NCI-H128 (cell line): ENCODE measurements around the gene WNK2.
A peak's percentile ranks its signal among the peaks of the same experiment; 100 is the strongest.

ENCODE experiments used
- DNase-seq: peaks from one replicate; lab custom pipeline; 2025; ENCODE audit not compliant: unreplicated experiment; lab: John Stamatoyannopoulos, UW

Gene WNK2

DNA sequence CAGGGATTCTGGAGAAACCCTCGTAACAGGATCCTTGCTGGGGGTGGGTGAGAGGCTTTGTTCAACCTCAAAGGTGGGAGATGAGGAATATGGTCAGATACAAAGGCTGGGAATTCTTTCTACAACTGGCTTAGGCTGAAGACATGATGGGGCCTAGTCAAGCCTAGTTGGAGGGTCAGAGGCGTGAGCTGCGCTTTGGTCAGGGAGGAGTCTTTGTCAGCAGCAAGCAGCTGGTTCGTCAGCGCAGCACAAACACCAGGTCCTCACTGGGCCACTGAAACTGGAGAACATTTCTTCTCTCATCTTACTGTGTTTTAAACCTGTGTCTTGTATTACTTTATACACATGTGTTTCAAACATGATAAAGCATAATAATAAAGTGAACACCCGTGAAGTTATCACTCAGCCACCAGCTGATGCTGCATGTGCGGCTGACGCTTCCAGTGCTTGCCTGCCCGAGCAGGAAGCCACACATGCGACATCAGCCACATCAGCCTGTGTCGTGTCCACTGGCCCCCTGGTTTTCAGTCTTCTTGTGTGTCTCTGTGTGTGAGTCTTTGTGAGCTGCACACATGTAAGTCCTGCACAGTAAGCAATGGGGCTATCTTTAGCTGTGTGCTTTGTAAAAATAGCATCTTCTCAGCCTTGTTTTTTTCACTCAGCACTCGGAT, 81.5 kb downstream of the WNK2 start:
- DNase-seq = no peak

DNA sequence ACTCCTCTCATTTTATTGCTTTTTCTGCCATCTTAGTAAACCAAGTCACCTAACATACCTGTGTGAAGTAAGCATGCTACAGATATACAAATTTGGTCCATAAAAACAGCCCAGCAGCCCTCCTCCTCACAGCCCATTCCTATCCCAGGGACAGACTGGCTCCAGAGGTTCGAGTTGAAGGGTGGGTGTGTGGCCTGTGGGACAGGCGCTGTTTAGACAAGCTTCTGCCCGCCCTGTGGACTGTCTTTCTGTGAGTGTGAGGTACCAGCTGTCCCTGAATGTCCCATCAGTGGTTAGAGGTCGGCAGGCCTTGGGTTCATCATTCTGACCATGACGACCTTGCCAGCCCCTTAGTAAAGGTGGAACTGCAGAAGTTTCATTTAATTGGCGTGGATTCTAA, 82.0 kb downstream of the WNK2 start:
- DNase-seq = no peak

DNA sequence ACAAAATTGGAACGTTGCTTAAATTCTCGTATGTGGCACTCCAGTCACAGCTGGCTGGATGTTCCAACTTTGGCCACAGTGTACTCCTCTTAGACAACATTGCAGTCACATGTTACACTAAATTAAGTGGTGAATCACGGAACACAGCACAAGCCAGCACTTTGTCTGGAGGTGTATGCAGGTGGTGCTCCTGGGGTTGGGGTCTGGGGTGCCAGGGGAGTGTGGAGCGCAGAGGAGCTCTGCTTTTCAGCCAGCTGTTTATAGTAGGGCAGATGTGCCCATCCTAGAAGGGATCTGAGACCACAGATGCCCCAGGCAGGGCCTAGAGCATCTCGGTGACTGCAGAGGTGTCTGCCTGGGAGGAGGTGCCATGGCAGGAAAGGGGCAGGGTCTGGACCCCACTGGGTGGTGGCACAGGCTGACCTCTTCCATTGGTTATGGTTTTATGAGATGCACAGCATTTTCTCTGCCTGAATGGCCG, 82.6 kb downstream of the WNK2 start:
- DNase-seq = no peak

DNA sequence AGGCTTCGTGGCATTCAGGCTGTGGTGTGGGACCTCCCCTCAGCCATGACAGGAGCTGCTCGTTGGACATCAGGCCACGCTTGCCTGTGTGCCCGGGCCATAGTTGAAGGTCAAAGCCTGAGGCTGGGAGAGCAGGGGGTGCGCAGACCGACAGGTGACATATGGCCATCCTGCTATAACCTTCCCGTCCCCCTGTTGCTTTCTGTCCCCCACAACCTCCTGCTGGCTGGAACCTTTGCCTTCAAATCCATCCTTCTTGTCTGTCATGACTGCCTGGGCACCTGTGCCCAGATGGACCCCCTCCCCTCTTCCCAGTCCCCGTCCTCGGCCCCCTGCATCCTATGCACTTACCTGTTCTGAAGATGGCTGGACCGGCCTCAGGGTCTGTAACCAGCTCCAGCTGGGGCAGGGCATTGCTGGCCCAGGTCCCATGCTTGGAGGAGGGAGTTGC, 83.2 kb downstream of the WNK2 start:
- no peak for DNase-seq

DNA sequence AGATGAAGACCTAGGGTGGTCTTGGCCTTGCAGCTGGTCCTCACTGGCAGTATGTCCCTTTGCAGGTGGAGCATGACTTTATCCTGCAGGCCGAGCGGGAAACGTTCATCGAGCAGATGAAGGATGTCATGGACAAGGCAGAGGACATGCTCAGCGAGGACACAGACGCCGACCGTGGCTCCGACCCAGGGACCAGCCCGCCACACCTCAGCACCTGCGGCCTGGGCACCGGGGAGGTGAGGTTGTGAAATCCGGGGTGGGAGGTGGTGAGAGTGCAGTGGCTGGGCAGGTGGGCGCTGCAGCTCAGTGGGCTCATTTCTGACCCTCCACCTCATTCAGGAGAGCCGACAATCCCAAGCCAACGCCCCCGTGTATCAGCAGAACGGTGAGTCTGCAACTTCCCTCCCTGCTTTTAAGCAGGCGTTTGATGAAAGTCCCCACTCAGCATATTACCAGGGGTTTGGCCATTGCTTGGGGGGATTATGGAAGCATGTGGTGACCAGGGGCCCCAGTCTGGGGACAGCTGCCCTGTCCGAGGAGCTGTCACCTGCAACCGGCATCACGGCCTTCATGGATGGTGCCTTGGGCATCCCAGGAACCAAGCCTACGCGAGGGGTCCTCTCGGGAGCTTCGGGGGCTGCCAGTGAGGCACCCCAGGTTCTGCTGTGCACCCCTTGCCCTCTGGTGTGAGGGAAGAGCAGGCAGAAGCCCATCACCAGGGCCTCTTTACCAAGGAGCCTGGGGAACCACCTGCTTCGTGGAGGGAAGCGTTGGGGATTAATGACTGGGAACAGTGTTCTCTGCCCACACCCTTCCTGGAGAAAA, 84.0 kb downstream of the WNK2 start:
- no peak for DNase-seq

DNA sequence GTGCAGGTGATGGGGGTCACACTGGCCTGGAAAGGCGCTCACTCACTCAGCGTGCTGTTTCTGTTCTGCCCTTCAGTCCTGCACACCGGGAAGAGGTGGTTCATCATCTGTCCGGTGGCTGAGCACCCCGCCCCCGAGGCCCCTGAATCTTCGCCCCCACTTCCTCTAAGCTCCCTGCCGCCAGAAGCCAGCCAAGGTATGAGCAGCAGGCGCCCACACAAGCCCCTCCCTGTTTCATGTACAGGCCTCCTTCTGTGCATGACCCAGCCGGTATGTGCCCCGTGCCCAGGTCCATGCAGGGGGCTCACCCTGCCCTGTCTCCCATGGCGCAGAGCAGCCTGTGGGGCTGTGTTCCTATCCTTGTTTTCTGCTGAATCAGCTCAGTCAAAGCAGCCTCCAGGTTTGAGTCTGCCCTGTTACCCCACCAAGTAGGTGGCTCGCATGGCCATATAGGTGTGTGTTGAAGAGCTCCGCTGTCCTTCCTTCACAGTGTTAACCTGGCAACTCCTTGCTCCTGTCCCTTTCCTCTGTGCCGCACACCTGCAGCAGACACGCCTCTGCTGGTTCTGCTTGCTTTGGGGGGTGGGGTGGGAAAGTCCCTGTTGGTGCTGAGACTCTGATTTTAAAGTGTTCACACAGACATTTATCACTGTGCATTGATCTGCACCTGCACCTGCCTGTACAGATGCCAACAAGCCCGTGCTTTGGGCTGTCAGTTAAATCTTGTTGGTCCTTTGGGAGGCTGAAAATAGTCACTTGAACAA, 84.8 kb downstream of the WNK2 start:
- DNase-seq = peak; percentile 87

DNA sequence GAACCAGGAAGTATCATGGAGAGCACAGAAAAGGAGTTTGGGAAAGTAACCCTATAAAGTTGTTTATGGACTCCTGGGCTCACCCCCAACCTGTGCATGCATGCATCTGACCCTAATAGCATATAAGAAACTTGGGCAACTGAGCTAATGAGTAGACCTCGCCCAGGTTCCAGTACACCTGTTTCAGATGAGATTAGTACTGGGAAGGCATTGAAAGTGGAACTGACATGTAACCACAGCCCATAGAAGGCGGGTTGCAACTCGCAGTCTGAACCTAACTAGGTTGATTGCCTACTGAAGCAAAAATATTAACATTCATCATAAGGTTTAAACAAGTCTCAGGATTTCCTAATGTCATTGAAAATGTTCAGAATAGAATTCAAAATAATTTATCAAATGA, 87.0 kb downstream of the WNK2 start:
- no peak for DNase-seq

DNA sequence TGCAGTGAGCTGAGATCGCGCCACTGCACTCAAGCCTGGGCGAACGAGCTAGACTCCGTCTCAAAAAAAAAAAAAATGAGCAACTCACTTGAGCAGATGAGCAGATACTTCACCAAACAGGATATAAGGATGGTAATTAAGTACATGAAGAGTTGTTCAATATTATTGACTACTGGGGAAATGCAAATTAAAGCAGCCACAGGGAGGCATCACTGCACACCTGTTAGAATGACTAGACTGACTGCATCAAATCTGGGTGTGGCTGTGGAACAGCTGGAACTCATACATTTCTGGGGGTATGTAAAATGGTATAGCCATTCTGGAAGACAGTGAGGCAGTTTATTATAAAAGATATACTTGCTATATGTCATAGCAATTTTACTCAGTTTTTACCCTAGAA, 93.0 kb downstream of the WNK2 start:
- no peak for DNase-seq

DNA sequence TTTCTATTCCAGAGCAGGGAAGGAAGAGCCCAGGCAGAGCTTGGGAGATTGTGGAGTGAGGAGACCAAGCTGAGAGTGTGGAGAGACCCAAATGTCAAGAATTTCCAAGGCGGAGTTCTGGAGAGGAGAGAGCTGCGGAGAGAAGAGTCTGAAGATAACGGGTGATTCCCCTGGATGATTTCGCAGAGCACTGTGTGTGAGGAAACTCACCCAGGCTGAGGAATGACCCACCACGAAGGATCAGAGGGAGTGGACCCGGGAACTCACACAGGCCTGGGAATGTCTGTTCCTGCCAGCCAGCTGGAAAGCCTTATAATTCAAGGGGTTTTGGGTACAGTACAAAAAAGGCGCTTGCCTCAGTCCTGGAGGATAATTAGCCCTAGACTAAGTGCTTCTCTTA, 94.2 kb downstream of the WNK2 start:
- no peak for DNase-seq

DNA sequence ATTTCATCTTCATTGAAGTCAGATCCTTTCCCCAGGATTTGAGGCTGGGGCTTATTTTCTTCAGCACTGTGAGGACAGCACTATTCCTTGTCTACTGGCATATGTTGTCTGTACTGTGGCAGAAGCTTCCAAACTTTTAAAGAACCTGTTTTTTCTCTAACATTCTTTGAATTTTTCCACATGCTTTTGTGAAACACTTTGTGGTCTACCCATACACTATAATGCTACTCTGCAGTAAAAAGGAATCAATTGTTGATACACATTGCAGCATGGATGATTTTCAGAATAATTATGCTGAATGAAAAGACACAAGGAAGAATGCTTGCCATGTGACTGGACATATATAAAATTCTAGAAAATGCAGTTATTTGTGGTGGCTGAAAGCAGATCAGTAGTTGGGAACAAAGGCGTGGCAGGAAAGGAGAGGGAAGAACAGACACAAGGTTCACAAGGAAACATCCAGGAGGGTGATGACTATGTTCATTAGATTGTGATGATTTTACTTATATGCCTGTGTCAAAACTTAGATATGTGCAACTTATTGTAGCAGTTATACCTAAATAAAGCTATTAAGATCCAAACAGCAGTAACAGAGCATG, 96.8 kb downstream of the WNK2 start:
- no peak for DNase-seq

DNA sequence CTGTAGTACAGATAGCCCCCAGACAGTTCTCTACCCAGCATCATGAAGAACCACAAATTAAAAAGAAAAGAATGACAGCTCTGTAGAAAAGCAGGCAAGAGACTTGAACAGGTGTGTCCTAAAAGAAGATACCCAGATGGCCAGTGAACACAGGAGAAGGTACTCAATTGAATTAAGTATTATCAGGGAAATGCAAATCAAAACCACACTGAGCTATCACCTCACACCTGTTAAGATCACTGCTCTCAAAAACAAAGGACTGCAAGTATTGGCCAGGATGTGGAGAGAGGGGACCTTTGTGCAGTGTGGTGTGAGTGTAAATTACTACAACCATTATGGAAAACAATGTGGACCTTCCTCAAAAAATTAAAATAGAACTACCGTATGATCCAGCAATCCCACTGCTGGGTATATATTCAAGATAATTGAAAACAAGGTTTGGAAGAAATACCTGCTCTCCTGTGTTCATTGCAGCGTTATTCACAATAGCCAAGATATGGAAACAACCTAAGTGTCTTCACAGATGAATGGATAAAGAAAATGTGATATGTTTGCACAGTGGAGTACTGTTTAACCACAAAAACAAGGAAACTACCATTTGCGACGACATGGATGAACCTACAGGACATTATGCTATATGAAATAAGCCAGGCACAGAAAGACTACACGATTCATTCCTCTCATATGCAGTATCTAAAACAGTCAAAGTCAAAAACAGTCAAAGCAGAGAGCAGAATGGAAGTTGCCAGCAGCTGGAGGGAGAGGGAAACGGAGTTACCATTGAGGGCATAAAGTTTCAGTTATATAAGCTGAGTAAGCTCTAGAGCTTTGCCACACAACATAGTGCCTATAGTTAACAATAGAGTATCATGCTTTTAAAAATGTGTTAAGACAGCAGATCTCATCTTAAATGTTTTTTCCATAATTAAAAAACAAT, 102.6 kb downstream of the WNK2 start:
- no peak for DNase-seq

DNA sequence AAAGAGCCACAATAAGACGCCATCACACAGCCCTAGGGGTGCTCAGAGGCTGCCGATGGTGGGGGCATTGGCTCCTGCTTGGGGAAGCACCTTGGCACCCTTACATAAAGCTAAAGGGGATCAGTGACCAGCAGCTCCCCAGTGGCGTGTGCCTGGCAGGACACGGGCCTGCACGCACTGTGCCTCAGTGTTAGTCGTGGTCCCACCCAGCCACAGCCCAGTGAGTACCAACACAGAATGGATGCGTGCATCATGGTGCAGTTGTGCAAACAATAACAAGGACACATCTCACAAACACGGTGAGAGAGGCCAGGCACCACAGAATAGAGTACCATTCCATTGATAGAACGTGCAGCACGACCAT, 103.2 kb downstream of the WNK2 start:
- DNase-seq = no peak

DNA sequence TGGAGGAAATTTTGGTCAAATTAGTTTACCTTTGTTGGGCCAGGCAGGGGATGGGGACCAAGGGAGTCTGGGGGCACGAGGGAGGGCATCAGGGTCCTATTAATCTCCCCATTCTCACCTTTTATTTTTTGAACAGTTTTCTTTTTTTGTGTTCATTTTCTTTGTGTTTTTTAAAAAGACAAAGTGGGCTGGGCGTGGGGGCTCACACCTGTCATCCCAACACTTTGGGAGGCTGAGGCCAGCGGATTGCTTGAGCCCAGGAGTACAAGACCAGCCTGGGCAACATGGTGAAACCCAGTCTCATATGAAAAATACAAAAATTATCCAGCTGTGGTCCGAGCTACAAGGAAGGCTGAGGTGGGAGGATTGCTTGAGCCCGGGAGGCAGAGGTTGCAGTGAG, 103.7 kb downstream of the WNK2 start:
- no peak for DNase-seq

DNA sequence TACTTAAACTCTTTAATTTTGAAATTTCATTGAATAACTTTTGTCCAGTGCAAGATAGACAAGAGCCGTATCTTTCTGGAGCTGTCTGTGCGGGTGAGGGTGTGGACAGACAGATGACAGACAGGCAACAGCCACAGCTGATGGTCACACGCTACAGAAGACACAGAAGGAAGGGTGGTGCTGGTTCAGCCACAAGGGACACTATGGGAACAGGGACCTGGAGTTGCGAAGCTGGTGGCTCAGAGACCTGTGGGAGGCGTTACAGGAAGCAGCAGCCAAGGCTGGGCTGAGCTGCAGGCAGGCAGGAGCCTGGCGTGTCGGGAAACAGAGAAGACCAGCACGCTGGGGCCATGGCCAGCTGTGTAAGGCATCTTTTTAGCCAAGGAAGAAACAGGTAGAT, 104.4 kb downstream of the WNK2 start:
- DNase-seq = no peak

DNA sequence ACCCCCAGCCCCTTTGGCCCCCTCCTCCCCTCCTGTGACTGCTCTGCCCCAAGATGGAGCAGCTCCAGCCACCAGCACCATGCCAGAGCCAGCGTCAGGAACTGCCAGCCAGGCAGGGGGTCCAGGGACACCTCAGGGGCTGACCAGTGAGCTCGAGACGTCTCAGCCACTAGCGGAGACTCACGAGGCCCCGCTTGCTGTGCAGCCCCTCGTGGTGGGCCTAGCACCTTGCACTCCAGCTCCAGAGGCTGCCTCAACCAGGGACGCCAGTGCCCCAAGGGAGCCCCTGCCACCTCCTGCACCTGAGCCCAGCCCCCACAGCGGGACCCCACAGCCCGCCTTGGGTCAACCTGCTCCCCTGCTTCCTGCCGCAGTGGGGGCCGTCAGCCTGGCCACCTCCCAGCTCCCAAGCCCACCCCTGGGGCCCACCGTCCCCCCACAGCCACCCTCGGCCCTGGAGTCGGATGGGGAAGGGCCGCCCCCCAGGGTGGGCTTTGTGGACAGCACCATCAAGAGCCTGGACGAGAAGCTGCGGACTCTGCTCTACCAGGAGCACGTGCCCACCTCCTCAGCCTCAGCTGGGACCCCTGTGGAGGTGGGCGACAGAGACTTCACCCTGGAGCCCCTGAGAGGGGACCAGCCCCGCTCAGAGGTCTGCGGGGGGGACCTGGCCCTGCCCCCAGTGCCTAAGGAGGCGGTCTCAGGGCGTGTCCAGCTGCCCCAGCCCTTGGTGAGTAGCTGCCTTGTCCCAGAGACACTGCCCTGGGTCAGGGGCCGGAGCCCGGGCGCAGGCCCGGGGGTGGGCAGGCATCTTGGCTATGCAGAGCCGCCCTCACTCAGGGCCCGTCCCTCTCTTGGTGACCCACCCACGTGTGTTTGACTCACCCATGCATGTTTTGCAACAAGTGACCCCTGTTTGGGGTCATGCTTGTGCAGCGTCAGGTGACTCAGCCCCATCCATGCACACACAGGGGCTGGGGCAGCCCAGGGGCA, 105.2 kb downstream of the WNK2 start:
- DNase-seq = no peak

DNA sequence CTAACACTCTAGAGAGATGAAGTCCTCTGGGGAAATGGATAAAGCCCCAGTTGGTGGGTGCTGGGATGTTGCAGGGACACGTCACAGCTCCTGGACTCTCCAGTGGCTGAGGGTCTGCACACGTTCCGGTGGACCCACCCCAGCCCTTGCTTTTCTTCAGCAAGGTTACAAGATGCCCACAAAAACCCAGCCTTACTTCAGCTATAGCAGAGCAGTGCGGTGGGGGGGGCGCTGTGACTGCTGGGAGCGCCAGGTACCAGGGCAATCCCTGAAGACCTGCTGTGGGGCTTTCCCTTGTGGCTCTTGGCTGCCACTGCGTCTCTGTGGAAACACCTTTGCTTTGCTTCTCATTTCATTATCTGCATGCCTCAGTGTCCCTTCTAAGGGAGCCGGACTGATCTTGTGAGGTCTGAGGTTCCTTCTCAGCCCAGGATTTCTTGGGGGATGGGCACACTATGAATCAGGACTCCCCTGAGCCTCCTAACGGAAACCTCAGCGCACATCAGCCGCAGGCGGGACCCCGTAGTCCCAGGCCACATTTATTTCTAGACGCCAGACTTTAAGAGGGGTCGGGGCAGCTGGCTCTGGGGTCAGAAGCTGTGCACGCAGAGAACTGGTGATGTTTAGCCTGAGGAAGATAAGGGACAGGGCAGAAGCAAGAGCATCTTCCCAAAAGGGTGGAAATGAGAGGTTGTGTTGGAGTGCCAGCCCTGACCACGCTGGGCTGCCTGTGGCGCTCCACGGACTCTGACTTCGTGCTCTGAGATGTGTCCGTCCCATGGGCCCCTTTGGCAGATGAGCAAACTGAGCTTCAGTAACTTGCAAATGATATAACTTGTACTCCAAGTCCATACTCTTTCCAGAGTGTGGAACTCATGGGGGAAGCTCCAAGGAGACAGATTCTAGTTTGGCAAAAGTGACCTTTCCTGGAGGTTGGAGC, 106.8 kb downstream of the WNK2 start:
- DNase-seq = no peak

DNA sequence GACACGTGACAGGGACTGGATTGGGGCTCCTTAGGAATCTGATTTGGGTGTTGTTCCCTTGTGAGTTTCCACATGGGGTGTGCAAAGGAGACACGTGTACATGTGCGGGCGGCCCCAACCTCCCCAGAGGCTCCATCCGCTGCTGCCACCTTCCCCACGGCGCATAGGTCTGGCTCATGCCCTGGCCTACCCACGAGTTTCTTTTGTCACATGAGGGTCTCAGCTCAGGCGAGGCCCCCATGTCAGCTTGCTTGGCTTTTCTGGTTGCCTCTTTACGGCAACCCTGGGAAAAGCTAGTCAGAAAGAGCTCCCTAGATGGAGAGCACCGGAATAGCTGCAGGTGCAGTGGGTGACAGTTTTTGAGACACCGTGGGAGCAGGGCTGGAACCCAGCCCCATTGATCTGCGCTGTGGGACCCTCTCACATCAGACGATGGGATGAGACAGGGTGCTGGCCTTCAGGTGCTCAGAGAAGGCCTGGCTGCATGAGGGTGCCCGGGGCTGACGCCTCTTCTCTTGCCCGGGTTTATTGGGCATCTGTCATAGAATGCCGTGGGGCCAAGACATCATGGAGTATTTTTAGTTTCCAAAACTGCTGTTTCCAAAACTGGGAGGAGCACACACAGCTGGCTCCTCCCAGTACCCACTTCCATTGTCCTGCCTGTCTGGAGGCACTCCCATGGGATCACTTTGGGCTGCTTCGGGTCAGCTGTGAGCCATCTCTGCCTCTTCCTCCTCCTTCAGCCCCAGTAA, 107.8 kb downstream of the WNK2 start:
- DNase-seq = no peak
